Measurements from ENCODE around the gene NEU1.
"Not testable (repeated sequence)": the region's sequence is repeated elsewhere in the genome, so short reads cannot be mapped to it uniquely, and the experiment has no call there.

Gene NEU1

DNA sequence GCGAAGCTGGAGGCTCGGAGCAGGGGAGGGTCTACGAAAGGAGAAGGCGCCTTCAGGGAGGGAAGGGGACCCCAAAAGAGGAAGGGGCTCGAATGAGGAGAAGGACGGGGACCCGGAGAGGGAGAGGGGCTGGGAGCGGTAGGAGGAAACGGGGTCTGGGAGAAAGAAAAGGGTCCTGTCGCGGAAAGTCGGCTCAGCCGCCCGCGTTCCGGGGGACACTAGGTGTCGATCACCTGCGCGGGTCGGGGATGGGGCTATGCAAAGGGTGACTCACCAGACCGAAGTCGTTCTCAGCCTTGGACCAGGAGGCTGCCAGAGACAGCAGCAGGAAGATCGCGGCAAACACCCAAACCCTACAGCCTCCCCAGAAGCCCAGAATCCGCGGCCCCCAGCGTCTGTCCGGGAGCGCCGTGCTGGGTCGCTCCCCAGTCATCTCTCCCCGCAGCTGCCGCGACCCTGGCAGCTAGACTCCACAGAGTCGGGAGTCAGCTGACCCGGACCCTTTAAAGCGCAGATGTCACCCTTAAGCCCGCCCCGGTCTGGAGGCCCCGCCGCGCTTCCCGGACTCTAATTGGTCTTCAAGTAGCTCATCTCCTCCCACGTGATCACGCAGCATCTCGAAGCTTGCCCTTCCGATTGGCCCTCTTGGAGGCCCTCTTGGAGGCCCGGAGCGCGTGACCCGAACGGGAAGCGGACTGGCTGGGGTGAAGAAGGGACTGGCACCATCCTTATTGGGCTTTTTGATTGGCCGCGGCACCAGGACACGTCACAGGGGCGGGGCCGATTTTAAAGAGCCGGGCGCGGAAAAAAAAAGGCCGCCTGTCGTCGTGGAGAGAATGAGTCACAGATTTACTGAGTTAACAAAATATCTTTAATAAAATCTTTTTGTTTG, at the start of gene NEU1:
NEU1 (minus strand) TSS at position 478 of the 892 bp plus-strand sequence; CDS start at position 433, 45 bp downstream.
- in situ Hi-C loops (cut with HindIII; ENCODE audit: low sequenced_read_pairs) = no loop called here

DNA sequence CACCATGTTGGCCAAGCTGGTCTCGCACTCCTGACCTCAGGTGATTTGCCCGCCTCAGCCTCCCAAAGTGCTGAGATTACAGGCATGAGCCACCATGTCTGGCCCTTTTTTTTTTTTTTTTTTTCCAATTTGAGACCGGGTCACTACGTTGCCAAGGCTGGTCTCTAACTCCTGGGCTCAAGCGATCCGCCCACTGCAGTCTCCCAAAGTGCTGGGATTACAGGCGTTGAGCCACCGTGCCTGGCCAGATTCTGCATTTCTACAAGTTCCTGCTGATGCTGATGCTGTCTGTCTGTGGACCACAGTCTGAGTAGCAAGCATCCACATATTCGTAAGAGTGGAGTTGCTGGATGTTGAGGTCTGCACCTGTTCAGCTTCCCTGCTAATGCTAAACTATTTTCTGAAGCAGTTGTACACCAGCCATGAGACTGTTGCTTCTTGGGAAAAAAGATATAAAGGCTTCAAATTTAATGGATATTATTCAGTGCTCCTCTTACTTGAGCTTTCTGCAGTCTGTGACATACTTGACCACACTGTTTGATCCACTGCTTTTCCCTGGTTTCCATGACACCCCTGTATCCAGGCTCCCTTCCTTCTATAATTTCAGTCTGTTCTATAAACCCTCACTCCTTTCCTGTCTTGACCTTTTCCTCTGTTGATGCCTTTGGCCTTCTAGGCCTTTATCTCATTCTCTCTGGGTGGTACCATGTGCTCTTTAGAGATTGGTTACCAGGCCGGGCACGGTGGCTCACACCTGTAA, 49.4 kb upstream of the NEU1 start:
- in situ Hi-C loops (cut with HindIII; ENCODE audit: low sequenced_read_pairs) = no loop called here

DNA sequence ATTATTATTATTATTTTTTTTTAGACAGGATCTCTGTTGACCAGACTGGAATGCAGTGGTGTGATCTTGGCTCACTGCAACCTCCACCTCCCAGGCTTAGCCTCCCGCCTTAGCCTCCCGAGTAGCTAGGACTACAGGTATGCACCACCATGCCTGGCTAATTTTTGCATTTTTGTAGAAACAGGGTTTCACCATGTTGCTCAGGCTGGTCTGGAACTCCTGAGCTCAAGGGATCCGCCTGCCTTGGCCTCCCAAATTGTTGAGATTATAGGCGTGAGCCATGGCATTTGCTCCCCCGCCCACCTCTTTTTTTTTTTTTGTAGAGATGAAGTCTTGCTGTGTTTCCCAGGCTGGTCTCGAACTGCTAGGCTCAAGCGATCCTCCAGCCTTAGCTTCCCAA, 46.7 kb upstream of the NEU1 start:
- in situ Hi-C loops (cut with HindIII; ENCODE audit: low sequenced_read_pairs) = not testable (repeated sequence)

DNA sequence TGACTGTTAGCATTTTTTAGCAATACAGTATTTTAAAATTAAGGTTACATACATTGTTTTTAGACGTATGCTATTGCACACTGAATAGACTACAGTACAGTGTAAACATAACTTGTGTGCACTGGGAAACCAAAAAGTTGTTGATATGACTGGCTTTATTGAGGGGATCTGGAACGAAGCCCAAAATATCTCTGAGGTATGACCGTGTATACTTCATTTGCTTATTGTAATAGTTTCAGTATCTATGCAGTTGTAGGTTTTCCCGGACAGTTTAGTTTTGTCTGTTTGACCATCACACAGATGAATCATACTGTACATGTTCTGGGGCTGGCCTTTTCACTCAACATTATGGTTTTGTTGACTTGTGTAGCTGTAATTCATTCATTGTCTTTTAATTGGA, 46.2 kb upstream of the NEU1 start:
- in situ Hi-C loops (cut with HindIII; ENCODE audit: low sequenced_read_pairs) = no loop called here

DNA sequence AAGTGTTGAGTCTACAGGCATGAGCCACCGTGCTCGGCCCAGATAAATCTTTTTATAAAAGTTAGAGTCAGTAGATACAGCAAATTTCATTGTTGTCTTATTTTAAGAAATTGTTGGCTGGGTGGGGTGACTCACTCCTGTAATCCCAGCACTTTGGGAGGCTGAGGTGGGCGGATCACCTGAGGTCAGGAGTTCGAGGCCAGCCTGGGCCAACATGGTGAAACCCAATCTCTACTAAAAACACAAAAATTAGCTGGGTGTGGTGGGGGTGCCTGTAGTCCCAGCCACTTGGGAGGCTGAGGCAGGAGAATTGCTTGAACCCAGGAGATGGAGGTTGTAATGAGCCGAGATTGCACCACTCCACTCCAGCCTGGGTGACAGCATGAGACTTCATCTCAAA, 45.6 kb upstream of the NEU1 start:
- in situ Hi-C loops (cut with HindIII; ENCODE audit: low sequenced_read_pairs) = not testable (repeated sequence)

GRCh38 chr6:31907158-31907813, 44.7 kb upstream of the NEU1 start:
- in situ Hi-C loops (cut with HindIII; ENCODE audit: low sequenced_read_pairs) = no loop called here

GRCh38 chr6:31906727-31907126, 44.1 kb upstream of the NEU1 start:
- in situ Hi-C loops (cut with HindIII; ENCODE audit: low sequenced_read_pairs) = not testable (repeated sequence)

DNA sequence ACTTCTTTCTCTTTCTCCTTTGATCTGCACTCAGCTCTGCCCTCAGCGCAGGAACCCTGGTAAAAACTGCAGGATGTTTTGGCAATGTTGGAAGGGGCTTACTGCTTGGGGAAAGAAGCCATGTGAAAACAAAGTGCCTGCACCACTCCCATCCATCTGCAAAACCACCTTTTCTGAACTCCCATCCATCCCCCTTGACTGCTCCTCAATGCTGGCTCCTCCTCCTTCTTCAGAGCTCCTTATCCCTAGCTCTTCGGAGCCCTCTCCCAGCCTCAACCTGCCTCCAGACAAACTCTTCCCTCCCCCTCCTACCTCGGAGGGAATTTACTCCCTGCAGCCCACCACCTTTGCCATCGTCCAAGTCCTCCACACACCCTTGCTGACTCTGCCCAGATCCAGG, 43.5 kb upstream of the NEU1 start:
- in situ Hi-C loops (cut with HindIII; ENCODE audit: low sequenced_read_pairs) = no loop called here

GRCh38 chr6:31905041-31905440, 42.4 kb upstream of the NEU1 start:
- in situ Hi-C loops (cut with HindIII; ENCODE audit: low sequenced_read_pairs) = no loop called here

- in situ Hi-C loops (cut with HindIII; ENCODE audit: low sequenced_read_pairs) = no loop called here
These were observed 41.3 kb upstream of the NEU1 start for GRCh38 chr6:31903957-31904356.

DNA sequence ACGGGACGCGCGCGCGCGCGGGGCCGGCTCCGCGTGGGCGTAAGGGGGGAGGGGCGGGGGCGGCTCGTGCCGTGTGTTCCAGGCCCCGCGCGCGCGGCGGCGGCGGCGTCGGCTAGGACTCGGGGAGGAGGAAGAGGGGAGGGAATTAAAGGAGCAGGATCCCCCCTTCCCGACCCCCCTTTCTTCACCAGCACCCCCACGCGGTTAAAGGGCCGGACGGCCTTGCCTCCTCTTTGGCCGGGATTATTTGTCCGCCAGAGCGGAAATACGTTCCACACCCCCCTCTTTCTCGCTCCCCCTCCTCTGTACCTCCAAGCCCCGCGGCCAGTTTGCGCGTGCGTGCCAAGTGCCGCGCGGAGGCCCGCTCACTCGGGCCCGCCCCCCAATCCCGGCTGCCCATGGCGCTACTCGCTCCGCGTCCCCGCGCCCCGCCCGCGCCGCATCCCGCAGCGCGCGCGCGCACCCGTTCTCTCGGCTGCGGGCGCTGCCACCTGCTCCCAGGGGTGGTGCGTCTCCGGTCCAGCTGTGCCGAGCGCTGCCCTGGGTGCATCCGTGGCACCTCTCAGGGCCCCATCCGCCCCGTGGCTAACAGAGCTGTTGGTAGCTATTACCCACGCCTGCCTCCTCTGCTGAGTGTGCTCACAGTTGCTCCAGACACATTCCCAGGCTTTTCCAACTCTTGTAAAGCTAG, 39.5 kb upstream of the NEU1 start, which contains the start of gene ZBTB12:
ZBTB12 (minus strand) TSS at position 134 of the 691 bp plus-strand sequence. CDS start 781 bp downstream, outside the sequence.
- in situ Hi-C loops (cut with HindIII; ENCODE audit: low sequenced_read_pairs) = no loop called here

DNA sequence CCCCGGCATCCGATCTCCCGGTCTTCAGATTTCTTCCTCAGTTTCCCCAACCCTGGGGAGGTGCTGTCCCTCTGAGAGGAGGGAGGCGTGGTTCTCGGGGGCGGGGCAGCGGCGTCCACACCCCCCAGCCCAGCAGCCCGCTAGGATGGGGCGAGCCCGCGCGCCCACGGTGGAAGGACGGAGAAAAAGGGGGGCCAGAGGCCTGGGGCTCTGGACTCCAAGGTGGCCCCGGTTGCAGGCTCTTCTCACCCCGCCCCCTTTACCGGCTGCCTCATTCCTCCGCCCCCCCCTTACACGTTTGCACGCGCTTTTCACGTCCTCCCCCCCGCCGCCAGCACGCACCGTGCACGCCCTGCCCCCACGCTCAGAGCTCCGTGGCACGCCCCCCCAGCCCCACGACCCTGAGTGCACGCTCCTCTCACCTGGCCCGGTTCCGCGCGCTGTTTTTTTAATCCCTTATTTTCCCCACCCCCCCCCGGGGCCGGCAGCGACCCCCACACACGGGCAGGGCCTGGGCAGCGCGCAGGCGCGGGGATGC, 38.9 kb upstream of the NEU1 start:
- in situ Hi-C loops (cut with HindIII; ENCODE audit: low sequenced_read_pairs) = no loop called here

- in situ Hi-C loops (cut with HindIII; ENCODE audit: low sequenced_read_pairs) = no loop called here
These were observed 38.3 kb upstream of the NEU1 start for GRCh38 chr6:31900917-31901414.

GRCh38 chr6:31899882-31900722, 37.5 kb upstream of the NEU1 start:
- in situ Hi-C loops (cut with HindIII; ENCODE audit: low sequenced_read_pairs) = no loop called here

- in situ Hi-C loops (cut with HindIII; ENCODE audit: low sequenced_read_pairs) = no loop called here
These were observed 36.6 kb upstream of the NEU1 start for GRCh38 chr6:31899215-31899614.

DNA sequence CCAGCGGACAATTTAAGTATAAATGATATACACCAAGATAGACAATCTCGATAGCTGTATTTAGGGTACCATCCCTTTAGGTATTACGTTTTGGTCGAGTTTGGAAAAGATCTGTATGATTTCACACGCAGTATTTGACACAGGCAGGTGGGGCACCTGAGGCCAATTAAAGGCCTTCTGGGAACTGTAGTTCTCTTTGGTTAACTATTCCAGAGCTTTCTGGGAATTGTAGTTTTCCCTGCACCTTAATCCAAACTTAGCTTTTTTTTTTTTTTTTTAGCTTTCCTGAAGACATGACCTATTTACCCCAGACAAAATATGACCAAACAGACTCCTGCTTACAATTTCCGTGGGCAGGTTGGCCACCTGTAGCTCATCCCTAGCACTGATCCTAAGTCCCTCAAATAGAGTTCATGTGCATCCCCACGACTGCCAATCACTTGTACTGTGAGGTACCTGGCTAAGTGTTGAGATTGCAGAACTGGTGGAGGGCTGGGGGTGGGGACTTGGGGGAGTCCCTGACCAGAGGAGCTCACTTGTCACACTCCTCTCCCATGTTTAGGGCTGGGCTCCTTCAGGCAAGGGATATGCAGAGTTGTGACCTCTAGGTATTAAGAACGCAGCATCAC, 35.9 kb upstream of the NEU1 start:
- in situ Hi-C loops (cut with HindIII; ENCODE audit: low sequenced_read_pairs) = no loop called here

- in situ Hi-C loops (cut with HindIII; ENCODE audit: low sequenced_read_pairs) = no loop called here
These were observed 35.2 kb upstream of the NEU1 start, which contains the start of gene EHMT2 for GRCh38 chr6:31897612-31898382. EHMT2 (minus strand) TSS chr6:31897698; CDS start chr6:31897677, 21 bp downstream.

Measured in DLD1 (cell line).